ENCODE results near the gene ZNF580. TPM values are rescaled to one million over a fixed set of nuclear protein-coding genes. Genes with fewer than 3 reads are reported as not detected.

Gene ZNF580
- total and polyA plus RNA-seq, 9 of the 15 experiments (the other 6 are each of a cell fraction or from before 2014, with no cell fraction given) = 2.3 to 47.4 (median 6.0) TPM

GRCh38 chr19:55654323-55654867 lies 13.6 kb downstream of the ZNF580 start (continued):
- TF ChIP-seq DEAF1 (CRISPR knock-in tag; IDR thresholded peaks at IDR 0.05) (peak; percentile 100), ATF3 (IDR thresholded peaks at IDR 0.05) (no peak), ATF3 (CRISPR knock-in tag; conservative IDR thresholded peaks at IDR 0.05) (peak; percentile 50; the same call in 1 of the 2 replicates), ZNF212 (CRISPR knock-in tag; IDR thresholded peaks at IDR 0.05) (no peak)

- Histone ChIP-seq H4K20me1 (replicated peaks; ENCODE audit: control insufficient read depth, insufficient read depth, low read length) (peaks cover 40% of the 10 kb centered on the region), H3K36me3 (ENCODE audit: control insufficient read depth, insufficient read depth, low read length) (peaks cover 67% of the 10 kb centered on the region), H3K4me1 (replicated peaks in 1 of 2; ENCODE audit: control insufficient read depth in 2 of 2, insufficient read depth in 2 of 2, low read length in 2 of 2) (peaks cover 20 to 58% of the 10 kb centered on the region in 2 experiments; a peak in 4 of 5 replicates), H2AFZ (ENCODE audit: low read depth, low read length) (peak within 1 kb of the TSS; percentile 97), H3K9me1 (ENCODE audit: control insufficient read depth, insufficient read depth, low read length) (peaks cover 6% of the 10 kb centered on the region), H3K4me2 (ENCODE audit: insufficient read depth, low read length) (peak within 1 kb of the TSS; percentile 99), H3K4me3 (peak within 1 kb of the TSS; percentile 70), H3K27me3 (ENCODE audit: control insufficient read depth in 2 of 2, insufficient read depth in 2 of 2, low read length in 2 of 2) (no peaks in the 10 kb centered on the region), H3K9me3 (replicated peaks; ENCODE audit: control insufficient read depth, insufficient read depth, low read depth, low read length) (no peaks in the 10 kb centered on the region), H3K9ac (ENCODE audit: insufficient read depth in 1 of 2, low read depth in 2 of 2, low read length in 2 of 2) (peak within 1 kb of the TSS; percentile 99), H3K27ac (ENCODE audit: extremely low read depth, low read depth, low read length) (peak within 1 kb of the TSS; percentile 100), H3K79me2 (ENCODE audit: control insufficient read depth, insufficient read depth, low read length) (peaks cover 54% of the 10 kb centered on the region)
- intact Hi-C loops (cut with micrococcal nuclease) = no loop called here
- DNase-seq (ENCODE audit: extremely low read depth in 1 of 4, low spot score in 3 of 4) (peak; percentile 87 to 96 (median 92)), ATAC-seq (peak; percentile 77), FAIRE-seq (peak; percentile 71)
- CTCF ChIA-PET (ENCODE audit: low intra/inter-chr PET ratio) = interaction anchor here (1.9 to 2.8 kb wide), 2 partner anchors 14 to 23 kb away, joined by 5 to 27 read pairs; partner anchors contain the start of gene ZNF580
- in situ Hi-C loops (cut with MboI) = no loop called here
- BruUV-seq (replicated peaks) = no TSS peak
- POLR2A ChIA-PET = interaction anchor here (0.6 to 1.6 kb wide), 23 partner anchors 9 to 514 kb away, joined by 3 to 11 read pairs (median 3); partner anchors contain the start of genes FIZ1, NAT14, UBE2S and ZNF581
- under 1% methylated on average over 71 of the region's 95 CpGs for WGBS (ENCODE audit: insufficient coverage, low coverage, missing lambda C conversion rate)
- peak in 1 of 2 experiments; percentile 70; a peak in 2 of 4 replicates for TF ChIP-seq TEAD1 (CRISPR knock-in tag; IDR thresholded peaks at IDR 0.05)
- TF ChIP-seq MTA2 (IDR thresholded peaks at IDR 0.05; ENCODE audit: low read depth) = no peak
- peak; percentile 74 for TF ChIP-seq CTBP1 (IDR thresholded peaks at IDR 0.05; ENCODE audit: borderline replicate concordance)
- no peak; a peak in 1 of 6 replicates for TF ChIP-seq CTCF (IDR thresholded peaks at IDR 0.05 in 2 of 3, conservative IDR thresholded peaks at IDR 0.05 in 1 of 3; ENCODE audit: insufficient read depth in 2 of 3, low read depth in 1 of 3, low read length in 3 of 3)
- no peak for TF ChIP-seq SFPQ (IDR thresholded peaks at IDR 0.05; ENCODE audit: low read depth, low read length)
- no peak for TF ChIP-seq ZNF655 (CRISPR knock-in tag; IDR thresholded peaks at IDR 0.05)
These were observed 14.3 kb downstream of the ZNF580 start, which contains the start of gene U2AF2 for GRCh38 chr19:55654868-55655647. U2AF2 (plus strand) TSS chr19:55655035; CDS start chr19:55655105, 70 bp downstream.
